Peyer's patch (tissue), 4 donors: ENCODE measurements around the gene PYGO2.

Source experiments
- CTCF ChIP-seq, 6 experiments: fragments of 450-650 bp in 4 of 6; fragments of 200-600 bp in 2 of 6; sonication (generic) in 1 of 6; IDR thresholded peaks; one replicate each; pipeline ENCODE4 v1.5.1; 2017 to 2019; ENCODE audit warnings: antibody characterized with exemption in 6 of 6, mild to moderate bottlenecking in 3 of 6, moderate library complexity in 1 of 6
- POLR2A ChIP-seq, 2 donors: fragments of 450-650 bp; IDR thresholded peaks; one replicate each; pipeline ENCODE4 v1.5.1; 2017; ENCODE audit warnings: antibody characterized with exemption in 2 of 2, mild to moderate bottlenecking in 2 of 2, moderate library complexity in 2 of 2

- TF ChIP-seq POLR2A (IDR thresholded peaks at IDR 0.05) (no peak), CTCF (IDR thresholded peaks at IDR 0.05) (no peak)
Observed at GRCh38 chr1:154945160-154945961, 16.2 kb downstream of the PYGO2 start.
